ENCODE data around the gene HDAC4.
"Not testable (repeated sequence)": the region's sequence is repeated elsewhere in the genome, so short reads cannot be mapped to it uniquely, and the experiment has no call there.

HDAC4 gene

GRCh38 chr2:239042551-239043320, 358.1 kb downstream of the HDAC4 start:
- H3K27me3 ChIP-seq (ENCODE audit: control insufficient read depth in 2 of 2, insufficient read depth in 2 of 2, low read length in 2 of 2) = peaks cover 0 to 3% of the 10 kb centered on the region in 2 donors
- no peak overlapping the region for H3K27ac ChIP-seq (ENCODE audit: low read depth in 2 of 2, low read length in 2 of 2)
- no peaks in the 10 kb centered on the region for H3K9me3 ChIP-seq (ENCODE audit: control insufficient read depth in 2 of 2, low read length in 2 of 2)
- H3K9ac ChIP-seq (ENCODE audit: low read depth in 1 of 2, low read length in 2 of 2) = no peak overlapping the region
- H3K4me3 ChIP-seq (ENCODE audit: low read length in 2 of 2) = no peak overlapping the region
- H3K4me1 ChIP-seq (ENCODE audit: control insufficient read depth in 2 of 2, insufficient read depth in 2 of 2, low read length in 2 of 2) = no peaks in the 10 kb centered on the region
- no peaks in the 10 kb centered on the region for H3K36me3 ChIP-seq (ENCODE audit: control insufficient read depth in 2 of 2, insufficient read depth in 2 of 2, low read length in 2 of 2)

GRCh38 chr2:239042046-239042445, 358.8 kb downstream of the HDAC4 start:
- no peak overlapping the region for H3K9ac ChIP-seq (ENCODE audit: low read depth in 1 of 2, low read length in 2 of 2)
- no peaks in the 10 kb centered on the region for H3K36me3 ChIP-seq (ENCODE audit: control insufficient read depth in 2 of 2, insufficient read depth in 2 of 2, low read length in 2 of 2)
- H3K4me3 ChIP-seq (ENCODE audit: low read length in 2 of 2) = no peak overlapping the region
- H3K27me3 ChIP-seq (ENCODE audit: control insufficient read depth in 2 of 2, insufficient read depth in 2 of 2, low read length in 2 of 2) = peaks cover 0 to 3% of the 10 kb centered on the region in 2 donors
- H3K27ac ChIP-seq (ENCODE audit: low read depth in 2 of 2, low read length in 2 of 2) = no peak overlapping the region
- no peaks in the 10 kb centered on the region for H3K9me3 ChIP-seq (ENCODE audit: control insufficient read depth in 2 of 2, low read length in 2 of 2)
- H3K4me1 ChIP-seq (ENCODE audit: control insufficient read depth in 2 of 2, insufficient read depth in 2 of 2, low read length in 2 of 2) = no peaks in the 10 kb centered on the region

- H3K27ac ChIP-seq (ENCODE audit: low read depth in 2 of 2, low read length in 2 of 2) = no peak overlapping the region
- H3K4me1 ChIP-seq (ENCODE audit: control insufficient read depth in 2 of 2, insufficient read depth in 2 of 2, low read length in 2 of 2) = no peaks in the 10 kb centered on the region
- H3K4me3 ChIP-seq (ENCODE audit: low read length in 2 of 2) = no peak overlapping the region
- H3K36me3 ChIP-seq (ENCODE audit: control insufficient read depth in 2 of 2, insufficient read depth in 2 of 2, low read length in 2 of 2) = no peaks in the 10 kb centered on the region
- no peak overlapping the region for H3K9ac ChIP-seq (ENCODE audit: low read depth in 1 of 2, low read length in 2 of 2)
- H3K9me3 ChIP-seq (ENCODE audit: control insufficient read depth in 2 of 2, low read length in 2 of 2) = no peaks in the 10 kb centered on the region
- H3K27me3 ChIP-seq (ENCODE audit: control insufficient read depth in 2 of 2, insufficient read depth in 2 of 2, low read length in 2 of 2) = peaks cover 0 to 3% of the 10 kb centered on the region in 2 donors
These were observed 359.8 kb downstream of the HDAC4 start for GRCh38 chr2:239041062-239041461.

GRCh38 chr2:239040152-239040761, 360.6 kb downstream of the HDAC4 start:
- no peak overlapping the region for H3K9ac ChIP-seq (ENCODE audit: low read depth in 1 of 2, low read length in 2 of 2)
- no peaks in the 10 kb centered on the region for H3K9me3 ChIP-seq (ENCODE audit: control insufficient read depth in 2 of 2, low read length in 2 of 2)
- H3K36me3 ChIP-seq (ENCODE audit: control insufficient read depth in 2 of 2, insufficient read depth in 2 of 2, low read length in 2 of 2) = no peaks in the 10 kb centered on the region
- H3K27me3 ChIP-seq (ENCODE audit: control insufficient read depth in 2 of 2, insufficient read depth in 2 of 2, low read length in 2 of 2) = peaks cover 0 to 3% of the 10 kb centered on the region in 2 donors
- H3K27ac ChIP-seq (ENCODE audit: low read depth in 2 of 2, low read length in 2 of 2) = no peak overlapping the region
- no peaks in the 10 kb centered on the region for H3K4me1 ChIP-seq (ENCODE audit: control insufficient read depth in 2 of 2, insufficient read depth in 2 of 2, low read length in 2 of 2)
- H3K4me3 ChIP-seq (ENCODE audit: low read length in 2 of 2) = no peak overlapping the region

- peaks cover 0 to 3% of the 10 kb centered on the region in 2 donors for H3K27me3 ChIP-seq (ENCODE audit: control insufficient read depth in 2 of 2, insufficient read depth in 2 of 2, low read length in 2 of 2)
- H3K36me3 ChIP-seq (ENCODE audit: control insufficient read depth in 2 of 2, insufficient read depth in 2 of 2, low read length in 2 of 2) = no peaks in the 10 kb centered on the region
- H3K9me3 ChIP-seq (ENCODE audit: control insufficient read depth in 2 of 2, low read length in 2 of 2) = no peaks in the 10 kb centered on the region
- no peaks in the 10 kb centered on the region for H3K4me1 ChIP-seq (ENCODE audit: control insufficient read depth in 2 of 2, insufficient read depth in 2 of 2, low read length in 2 of 2)
- H3K27ac ChIP-seq (ENCODE audit: low read depth in 2 of 2, low read length in 2 of 2) = no peak overlapping the region
- H3K9ac ChIP-seq (ENCODE audit: low read depth in 1 of 2, low read length in 2 of 2) = no peak overlapping the region
- no peak overlapping the region for H3K4me3 ChIP-seq (ENCODE audit: low read length in 2 of 2)
These were observed 361.4 kb downstream of the HDAC4 start for GRCh38 chr2:239039479-239039861.

- Histone ChIP-seq H3K27me3 (ENCODE audit: control insufficient read depth in 2 of 2, insufficient read depth in 2 of 2, low read length in 2 of 2) (peaks cover 3 to 4% of the 10 kb centered on the region in 2 donors), H3K27ac (ENCODE audit: low read depth in 2 of 2, low read length in 2 of 2) (no peak overlapping the region), H3K9ac (ENCODE audit: low read depth in 1 of 2, low read length in 2 of 2) (no peak overlapping the region), H3K36me3 (ENCODE audit: control insufficient read depth in 2 of 2, insufficient read depth in 2 of 2, low read length in 2 of 2) (no peaks in the 10 kb centered on the region), H3K9me3 (ENCODE audit: control insufficient read depth in 2 of 2, low read length in 2 of 2) (no peaks in the 10 kb centered on the region), H3K4me3 (ENCODE audit: low read length in 2 of 2) (no peak overlapping the region), H3K4me1 (ENCODE audit: control insufficient read depth in 2 of 2, insufficient read depth in 2 of 2, low read length in 2 of 2) (no peaks in the 10 kb centered on the region)
These were observed 361.9 kb downstream of the HDAC4 start for GRCh38 chr2:239038773-239039478.

GRCh38 chr2:239038284-239038683, 362.5 kb downstream of the HDAC4 start:
- not testable (repeated sequence) for H3K4me1 ChIP-seq (ENCODE audit: control insufficient read depth in 2 of 2, insufficient read depth in 2 of 2, low read length in 2 of 2); H3K36me3 ChIP-seq (ENCODE audit: control insufficient read depth in 2 of 2, insufficient read depth in 2 of 2, low read length in 2 of 2); H3K9me3 ChIP-seq (ENCODE audit: control insufficient read depth in 2 of 2, low read length in 2 of 2); H3K4me3 ChIP-seq (ENCODE audit: low read length in 2 of 2); H3K27me3 ChIP-seq (ENCODE audit: control insufficient read depth in 2 of 2, insufficient read depth in 2 of 2, low read length in 2 of 2); H3K27ac ChIP-seq (ENCODE audit: low read depth in 2 of 2, low read length in 2 of 2); H3K9ac ChIP-seq (ENCODE audit: low read depth in 1 of 2, low read length in 2 of 2)

- Histone ChIP-seq H3K27ac (ENCODE audit: low read depth in 2 of 2, low read length in 2 of 2) (no peak overlapping the region), H3K36me3 (ENCODE audit: control insufficient read depth in 2 of 2, insufficient read depth in 2 of 2, low read length in 2 of 2) (no peaks in the 10 kb centered on the region), H3K4me1 (ENCODE audit: control insufficient read depth in 2 of 2, insufficient read depth in 2 of 2, low read length in 2 of 2) (no peaks in the 10 kb centered on the region), H3K4me3 (ENCODE audit: low read length in 2 of 2) (no peak overlapping the region), H3K9me3 (ENCODE audit: control insufficient read depth in 2 of 2, low read length in 2 of 2) (no peaks in the 10 kb centered on the region), H3K27me3 (ENCODE audit: control insufficient read depth in 2 of 2, insufficient read depth in 2 of 2, low read length in 2 of 2) (peaks cover 3 to 4% of the 10 kb centered on the region in 2 donors), H3K9ac (ENCODE audit: low read depth in 1 of 2, low read length in 2 of 2) (no peak overlapping the region)
These were observed 363.3 kb downstream of the HDAC4 start for GRCh38 chr2:239037559-239037910.

- H3K9me3 ChIP-seq (ENCODE audit: control insufficient read depth in 2 of 2, low read length in 2 of 2) = no peaks in the 10 kb centered on the region
- peaks cover 3 to 4% of the 10 kb centered on the region in 2 donors for H3K27me3 ChIP-seq (ENCODE audit: control insufficient read depth in 2 of 2, insufficient read depth in 2 of 2, low read length in 2 of 2)
- no peak overlapping the region for H3K9ac ChIP-seq (ENCODE audit: low read depth in 1 of 2, low read length in 2 of 2)
- no peak overlapping the region for H3K4me3 ChIP-seq (ENCODE audit: low read length in 2 of 2)
- no peaks in the 10 kb centered on the region for H3K36me3 ChIP-seq (ENCODE audit: control insufficient read depth in 2 of 2, insufficient read depth in 2 of 2, low read length in 2 of 2)
- no peaks in the 10 kb centered on the region for H3K4me1 ChIP-seq (ENCODE audit: control insufficient read depth in 2 of 2, insufficient read depth in 2 of 2, low read length in 2 of 2)
- H3K27ac ChIP-seq (ENCODE audit: low read depth in 2 of 2, low read length in 2 of 2) = no peak overlapping the region
These were observed 363.8 kb downstream of the HDAC4 start for GRCh38 chr2:239036819-239037558.
